H1 (cell line): ENCODE measurements around the gene HK2. TPM values are rescaled to one million over a fixed set of nuclear protein-coding genes. Genes with fewer than 3 reads are reported as not detected.

ENCODE experiments used
- CTCF ChIA-PET: fragments of 300-600 bp; sonication (Branson Sonifier 250); formaldehyde crosslinking; loops from one replicate; lab custom pipeline; 2021; ENCODE audit not compliant: partially characterized antibody; lab: Charles Lee
- POLR2A ChIA-PET: fragments of 300-600 bp; sonication (Branson Sonifier 250); formaldehyde crosslinking; loops from one replicate; lab custom pipeline; 2021; ENCODE audit warnings: inconsistent platforms; ENCODE audit not compliant: partially characterized antibody; lab: Charles Lee
- DNase-seq, 2 experiments: peaks; one replicate each; pipeline versions ENCODE4 v3.0.0 to v3.0.0-alpha.2; 2010 to 2022; ENCODE audit warnings: low spot score in 2 of 2, low read depth in 1 of 2, mixed read lengths in 1 of 2
- FAIRE-seq: peaks from 2 replicates; lab custom pipeline; 2011; peaks lifted over from hg19 to GRCh38; lab: Jason Lieb, UNC
- H2AFZ ChIP-seq: 2 replicates; pipeline ENCODE4 v1.8.1; 2012; ENCODE audit warnings: low read length, inconsistent platforms
- H2AK5ac ChIP-seq: 2 replicates; pipeline ENCODE4 v1.6.1; 2013; ENCODE audit warnings: low read depth, low read length
- H2BK120ac ChIP-seq: replicated peaks from 2 replicates; pipeline ENCODE3; 2013; ENCODE audit warnings: low read depth, low read length, inconsistent platforms
- H2BK12ac ChIP-seq: 2 replicates; pipeline ENCODE4 v1.6.1; 2013; ENCODE audit warnings: low read depth, low read length
- H2BK15ac ChIP-seq: 2 replicates; pipeline ENCODE4 v1.6.1; 2013; ENCODE audit warnings: low read length
- H2BK20ac ChIP-seq: 2 replicates; pipeline ENCODE4 v1.6.1; 2013; ENCODE audit warnings: low read length
- H2BK5ac ChIP-seq: 2 replicates; pipeline ENCODE4 v1.6.1; 2013; ENCODE audit warnings: low read depth, low read length
- H3K14ac ChIP-seq: 2 replicates; pipeline ENCODE4 v1.6.1; 2013; ENCODE audit warnings: inconsistent platforms; ENCODE audit not compliant: insufficient read length
- H3K18ac ChIP-seq: 2 replicates; pipeline ENCODE4 v1.6.1; 2013; ENCODE audit warnings: low read length; ENCODE audit errors: extremely low read depth
- H3K23ac ChIP-seq: 2 replicates; pipeline ENCODE4 v1.6.1; 2013; ENCODE audit warnings: inconsistent platforms; ENCODE audit not compliant: insufficient read length
- H3K23me2 ChIP-seq: 2 replicates; pipeline ENCODE4 v1.6.1; 2013; ENCODE audit warnings: low read depth, low read length
- H3K27ac ChIP-seq: 2 replicates; pipeline ENCODE4 v1.6.1; 2011; ENCODE audit warnings: low read depth, low read length, inconsistent platforms
- H3K27me3 ChIP-seq, 4 experiments: replicated peaks in 1 of 4; 1 replicate in 1 of 4; 2 replicates in 3 of 4; pipeline versions ENCODE4 v1.6.1 to v1.8.1; 2011 to 2013; ENCODE audit warnings: low read length in 3 of 4, mild to moderate bottlenecking in 3 of 4, inconsistent platforms in 2 of 4, mixed read lengths in 2 of 4, moderate library complexity in 1 of 4; ENCODE audit not compliant: control insufficient read depth in 3 of 4, insufficient read depth in 3 of 4; ENCODE audit errors: extremely low read depth in 1 of 4
- H3K36me3 ChIP-seq, 4 experiments: 2 replicates each; pipeline versions ENCODE4 v1.6.1 to v1.8.1; 2011 to 2013; ENCODE audit warnings: mild to moderate bottlenecking in 4 of 4, low read length in 3 of 4, moderate library complexity in 2 of 4, control low read depth in 1 of 4, inconsistent platforms in 1 of 4; ENCODE audit not compliant: insufficient read depth in 4 of 4, control insufficient read depth in 2 of 4
- H3K4ac ChIP-seq: replicated peaks from 2 replicates; pipeline ENCODE3; 2013; ENCODE audit warnings: low read length, low read depth, mixed read lengths, inconsistent platforms; ENCODE audit not compliant: insufficient read length
- H3K4me1 ChIP-seq, 4 experiments: replicated peaks in 1 of 4; 1 replicate in 1 of 4; 2 replicates in 3 of 4; pipeline versions ENCODE4 v1.6.1 to v1.8.1; 2011 to 2013; ENCODE audit warnings: low read length in 3 of 4, inconsistent platforms in 2 of 4, mixed read lengths in 1 of 4; ENCODE audit not compliant: insufficient read depth in 4 of 4, control insufficient read depth in 3 of 4
- H3K4me2 ChIP-seq, 2 experiments: 2 replicates each; pipeline versions ENCODE4 v1.6.1 to v1.8.1; 2011 to 2013; ENCODE audit warnings: low read depth in 2 of 2, low read length in 2 of 2, control low read depth in 1 of 2, inconsistent platforms in 1 of 2, mild to moderate bottlenecking in 1 of 2; ENCODE audit not compliant: insufficient read depth in 1 of 2
- H3K4me3 ChIP-seq, 4 experiments: fragments of 200-600, 300-600 bp in 1 of 4; sonication (generic), shearing (Covaris generic), sonication (Bioruptor Twin) in 1 of 4; 2 replicates each; pipeline versions ENCODE4 v1.5.1 to v1.8.1; 2011 to 2016; ENCODE audit warnings: low read length in 4 of 4, low read depth in 3 of 4, control low read depth in 2 of 4, inconsistent platforms in 2 of 4, mild to moderate bottlenecking in 2 of 4, mixed read lengths in 1 of 4, moderate library complexity in 1 of 4; ENCODE audit not compliant: insufficient read depth in 2 of 4; ENCODE audit errors: extremely low read depth in 1 of 4
- H3K56ac ChIP-seq: replicated peaks from 2 replicates; pipeline ENCODE3; 2013; ENCODE audit warnings: low read depth, mild to moderate bottlenecking, mixed read lengths, low read length, inconsistent platforms; ENCODE audit not compliant: insufficient read length
- H3K79me1 ChIP-seq: 2 replicates; pipeline ENCODE4 v1.6.1; 2013; ENCODE audit warnings: low read depth, low read length, control low read depth
- H3K79me2 ChIP-seq, 2 experiments: 2 replicates each; pipeline versions ENCODE4 v1.6.1 to v1.8.1; 2012 to 2013; ENCODE audit warnings: low read length in 2 of 2, mild to moderate bottlenecking in 2 of 2, inconsistent platforms in 1 of 2; ENCODE audit not compliant: insufficient read depth in 2 of 2, control insufficient read depth in 1 of 2
- H3K9ac ChIP-seq, 4 experiments: replicated peaks in 1 of 4; 1 replicate in 1 of 4; 2 replicates in 3 of 4; pipeline versions ENCODE4 v1.6.1 to v1.8.1; 2011 to 2013; ENCODE audit warnings: low read depth in 3 of 4, low read length in 3 of 4, control low read depth in 2 of 4, mild to moderate bottlenecking in 2 of 4, moderate library complexity in 2 of 4, inconsistent platforms in 1 of 4; ENCODE audit errors: extremely low read depth in 1 of 4
- H3K9me3 ChIP-seq, 2 experiments: 2 replicates each; pipeline versions ENCODE4 v1.6.1 to v1.8.1; 2012 to 2013; ENCODE audit warnings: mild to moderate bottlenecking in 2 of 2, moderate library complexity in 2 of 2, control low read depth in 1 of 2, inconsistent platforms in 1 of 2, low read depth in 1 of 2, low read length in 1 of 2, mixed read lengths in 1 of 2; ENCODE audit not compliant: insufficient read depth in 2 of 2
- H4K20me1 ChIP-seq, 2 experiments: replicated peaks in 1 of 2; 2 replicates each; pipeline versions ENCODE3 to v1.8.1; 2011 to 2013; ENCODE audit warnings: inconsistent platforms in 2 of 2, low read length in 2 of 2, mild to moderate bottlenecking in 1 of 2; ENCODE audit not compliant: insufficient read depth in 2 of 2, control insufficient read depth in 1 of 2
- H4K5ac ChIP-seq: 2 replicates; pipeline ENCODE4 v1.6.1; 2013; ENCODE audit warnings: low read length, low read depth, mixed read lengths, inconsistent platforms; ENCODE audit not compliant: insufficient read length
- H4K8ac ChIP-seq: 2 replicates; pipeline ENCODE4 v1.8.0; 2013; ENCODE audit warnings: mild to moderate bottlenecking, moderate library complexity, low read length, inconsistent platforms; ENCODE audit not compliant: insufficient read depth; ENCODE audit errors: extremely low read depth
- H4K91ac ChIP-seq: replicated peaks from 2 replicates; pipeline ENCODE3; 2013; ENCODE audit warnings: low read length, mixed read lengths, inconsistent platforms; ENCODE audit not compliant: insufficient read length
- JUN ChIP-seq: IDR thresholded peaks from 2 replicates; pipeline ENCODE4 v1.6.1; 2011; ENCODE audit warnings: low read depth, mild to moderate bottlenecking, improper control_type of control experiment, low read length
- KDM1A ChIP-seq: fragments of 200-600, 300-600 bp; sonication (generic); IDR thresholded peaks from 2 replicates; pipeline ENCODE4 v1.7.1; 2016; ENCODE audit warnings: mild to moderate bottlenecking, low read length, borderline replicate concordance
- MAFK ChIP-seq: IDR thresholded peaks from 2 replicates; pipeline ENCODE4 v1.6.1; 2012; ENCODE audit warnings: low read depth, mild to moderate bottlenecking, improper control_type of control experiment, low read length
- SIN3A ChIP-seq, 2 experiments: IDR thresholded peaks in 1 of 2; conservative IDR thresholded peaks in 1 of 2; 2 replicates each; pipeline ENCODE4 v1.6.1; 2011 to 2012; ENCODE audit warnings: low read length in 2 of 2, improper control_type of control experiment in 1 of 2, low read depth in 1 of 2, mild to moderate bottlenecking in 1 of 2
- WGBS, 2 experiments: shearing (Covaris generic) in 1 of 2; methylation state at CpG; one replicate each; pipeline versions ENCODE4 v1.1.6 to v1.1.7; 2013 to 2015; ENCODE audit warnings: low lambda C conversion rate in 2 of 2, mixed read lengths in 2 of 2, inconsistent platforms in 1 of 2, low coverage in 1 of 2, missing lambda C conversion rate in 1 of 2; ENCODE audit not compliant: insufficient replicate concordance in 2 of 2, insufficient coverage in 1 of 2, insufficient read length in 1 of 2; ENCODE audit errors: extremely low coverage in 1 of 2, missing lambda C conversion rate in 1 of 2; 5-methylcytosine and 5-hydroxymethylcytosine counted together
- polyA plus RNA-seq, 7 experiments: library from polyadenylated mRNA; depleted of rRNA in 3 of 7; stranded (reverse) in 5 of 7; unstranded in 2 of 7; fragments of >200 nt in 5 of 7; fragments of 200-250 nt in 2 of 7; gene quantifications; 1 replicate in 5 of 7; 2 replicates in 1 of 7; 4 replicates in 1 of 7; pipeline versions ENCODE4 v1.2.1 to v1.2.3, GENCODE V29; 2011 to 2013; ENCODE audit warnings: missing spikeins in 2 of 7, mixed read lengths in 2 of 7
- total RNA-seq: library from RNA; stranded (reverse); fragmentation: NEBNext Ultra II Directional; extraction: Animal tissue kit (Norgen Biotek cat#: 25700); gene quantifications from 2 replicates; pipeline ENCODE4 v1.2.1, GENCODE V29; 2021

HK2 gene
- total and polyA plus RNA-seq, 2 of the 8 experiments (the other 6 are each of a cell fraction or from before 2014, with no cell fraction given), result 22.1 to 61.9 TPM

DNA sequence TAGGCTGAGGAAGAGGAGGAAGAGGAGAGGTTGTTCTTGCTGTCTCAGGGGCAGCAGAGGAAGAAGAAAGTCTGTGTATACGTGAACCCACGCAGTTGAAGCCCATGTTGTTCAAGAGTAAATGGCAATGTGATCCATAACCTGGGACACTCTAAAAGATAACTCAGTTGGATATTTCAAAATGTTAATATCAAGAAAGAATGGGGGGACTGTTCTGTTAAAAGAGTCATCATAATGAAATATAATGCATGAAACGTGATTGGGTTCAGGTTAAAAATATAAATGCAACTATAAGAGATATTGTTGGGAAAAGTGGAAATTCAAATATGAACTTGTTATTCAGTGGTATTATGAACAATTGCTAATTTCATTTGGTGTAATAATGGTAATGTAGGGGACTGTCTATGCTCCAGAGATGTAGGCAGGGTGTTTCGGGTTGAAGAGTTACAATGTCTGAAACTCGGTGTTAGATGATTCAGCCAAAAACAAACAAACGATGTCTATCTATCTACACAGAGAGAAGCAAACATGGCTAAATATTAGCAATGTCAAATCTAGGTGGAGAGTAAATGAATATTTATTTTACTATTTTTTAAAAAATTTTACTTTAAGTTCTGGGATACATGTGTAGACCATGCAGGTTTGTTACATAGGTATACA is 103.4 kb downstream of the HK2 start:
- no peak overlapping the region for H3K14ac ChIP-seq
- no peak overlapping the region for H2AFZ ChIP-seq
- no peak overlapping the region for H3K9ac ChIP-seq
- H2BK12ac ChIP-seq, result no peak overlapping the region
- H3K56ac ChIP-seq, result no peak overlapping the region
- no peak overlapping the region for H4K5ac ChIP-seq
- ChIA-PET CTCF (no interaction called here), POLR2A (interaction anchor here (1.7 kb wide), 1 partner anchor 10 kb away, joined by 3 read pairs; no protein-coding TSS in a partner anchor)
- no peak overlapping the region for H3K27ac ChIP-seq
- no peaks in the 10 kb centered on the region for H3K23me2 ChIP-seq
- no peak for DNase-seq
- no peaks in the 10 kb centered on the region for H4K20me1 ChIP-seq
- no peak overlapping the region for H3K23ac ChIP-seq
- 94% methylated on average over 6 of the region's 6 CpGs; no CpG with 5 or more reads in 1 of the 2 experiments for WGBS, 2 experiments
- H3K79me2 ChIP-seq, result no peaks in the 10 kb centered on the region
- H3K18ac ChIP-seq, result no peak overlapping the region
- no peak overlapping the region for H3K4me2 ChIP-seq
- no peak overlapping the region for H3K4me3 ChIP-seq
- H2AK5ac ChIP-seq, result no peak overlapping the region
- no peak for FAIRE-seq
- no peaks in the 10 kb centered on the region for H3K4me1 ChIP-seq
- H2BK120ac ChIP-seq, result no peak overlapping the region
- no peak overlapping the region for H4K8ac ChIP-seq
- H3K9me3 ChIP-seq, result no peaks in the 10 kb centered on the region
- no peak overlapping the region for H2BK5ac ChIP-seq
- H3K27me3 ChIP-seq, result no peaks in the 10 kb centered on the region
- no peak overlapping the region for H2BK15ac ChIP-seq
- TF ChIP-seq MAFK (no peak), SIN3A (conservative IDR thresholded peaks at IDR 0.05 in 1 of 2, IDR thresholded peaks at IDR 0.05 in 1 of 2; ENCODE audit: low read depth in 1 of 2, low read length in 2 of 2) (no peak), JUN (no peak), KDM1A (no peak)
- H2BK20ac ChIP-seq, result no peak overlapping the region
- no peak overlapping the region for H4K91ac ChIP-seq
- H3K36me3 ChIP-seq, result no peaks in the 10 kb centered on the region
- H3K4ac ChIP-seq, result no peak overlapping the region
- no peaks in the 10 kb centered on the region for H3K79me1 ChIP-seq
